IMR-90 (cell line): ENCODE measurements around the gene BAZ2B. TPM values are rescaled to one million over a fixed set of nuclear protein-coding genes. Genes with fewer than 3 reads are reported as not detected.

Experiments used
- ATAC-seq: fragments of 200-7000 bp; cut with Tn5 transposase; 2 replicates; pipeline ENCODE4 v1.9.1; 2020; ENCODE audit warnings: low read depth, mild to moderate bottlenecking, moderate library complexity
- BruUV-seq: library from RNA; stranded (reverse); fragments of 400-500 nt; replicated peaks from 2 replicates; lab custom pipeline; 2021; lab: Mats Ljungman, UMichigan
- CTCF ChIA-PET: fragments of 300-600 bp; formaldehyde crosslinking; extraction: SDS; loops from one replicate; lab custom pipeline; 2021; ENCODE audit warnings: antibody characterized with exemption; lab: Yijun Ruan, JAX
- POLR2A ChIA-PET: fragments of 300-600 bp; sonication (Branson Sonifier 250); formaldehyde crosslinking; loops from one replicate; lab custom pipeline; 2022; ENCODE audit warnings: antibody characterized with exemption; ENCODE audit not compliant: unreplicated experiment; lab: Charles Lee
- DNase-seq: peaks from one replicate; pipeline ENCODE4 v3.0.0; 2013
- H2AFZ ChIP-seq: replicated peaks from 2 replicates; pipeline ENCODE3; 2013; ENCODE audit warnings: low read length, mild to moderate bottlenecking; ENCODE audit not compliant: poor library complexity
- H2AK5ac ChIP-seq: 2 replicates; pipeline ENCODE4 v1.6.1; 2013; ENCODE audit warnings: low read depth, low read length, inconsistent platforms
- H2AK9ac ChIP-seq: replicated peaks from 2 replicates; pipeline ENCODE3; 2013; ENCODE audit warnings: mild to moderate bottlenecking, low read depth, low read length, moderate library complexity; ENCODE audit not compliant: poor library complexity
- H2BK120ac ChIP-seq: 2 replicates; pipeline ENCODE4 v1.6.1; 2013; ENCODE audit warnings: low read depth, low read length, inconsistent platforms
- H2BK15ac ChIP-seq: 3 replicates; pipeline ENCODE4 v1.6.1; 2013; ENCODE audit warnings: low read depth, low read length, inconsistent platforms
- H2BK20ac ChIP-seq: 2 replicates; pipeline ENCODE4 v1.6.1; 2013; ENCODE audit warnings: low read depth, mild to moderate bottlenecking, inconsistent platforms, low read length, moderate library complexity
- H2BK5ac ChIP-seq: 2 replicates; pipeline ENCODE4 v1.6.1; 2013; ENCODE audit warnings: mild to moderate bottlenecking, low read depth, low read length, inconsistent platforms; ENCODE audit not compliant: poor library complexity, severe bottlenecking
- H3K14ac ChIP-seq: replicated peaks from 2 replicates; pipeline ENCODE4 v1.6.1; 2013; ENCODE audit warnings: low read depth, low read length, inconsistent platforms
- H3K18ac ChIP-seq: 2 replicates; pipeline ENCODE4 v1.6.1; 2013; ENCODE audit warnings: low read depth, low read length, control low read depth
- H3K23ac ChIP-seq: 2 replicates; pipeline ENCODE4 v1.6.1; 2013; ENCODE audit warnings: low read depth, low read length, inconsistent platforms
- H3K27ac ChIP-seq: 2 replicates; pipeline ENCODE4 v1.5.1; 2013; ENCODE audit warnings: mild to moderate bottlenecking, control low read depth, low read length; ENCODE audit not compliant: insufficient read depth
- H3K27me3 ChIP-seq: 2 replicates; pipeline ENCODE4 v1.6.1; 2013; ENCODE audit warnings: low read length; ENCODE audit not compliant: control insufficient read depth, insufficient read depth
- H3K36me3 ChIP-seq: 2 replicates; pipeline ENCODE4 v1.6.1; 2013; ENCODE audit warnings: low read length, mixed read lengths; ENCODE audit not compliant: control insufficient read depth, insufficient read depth
- H3K4ac ChIP-seq: 2 replicates; pipeline ENCODE4 v1.6.1; 2013; ENCODE audit warnings: low read depth, low read length, inconsistent platforms
- H3K4me1 ChIP-seq: 2 replicates; pipeline ENCODE4 v1.6.1; 2013; ENCODE audit warnings: low read length, mixed read lengths; ENCODE audit not compliant: control insufficient read depth, insufficient read depth
- H3K4me2 ChIP-seq: 2 replicates; pipeline ENCODE4 v1.6.1; 2013; ENCODE audit warnings: low read depth, mild to moderate bottlenecking, control low read depth, low read length, moderate library complexity
- H3K4me3 ChIP-seq: 2 replicates; pipeline ENCODE4 v1.5.1; 2013; ENCODE audit warnings: low read depth, mild to moderate bottlenecking, control low read depth, low read length, moderate library complexity; ENCODE audit not compliant: insufficient read depth
- H3K56ac ChIP-seq: 2 replicates; pipeline ENCODE4 v1.6.1; 2013; ENCODE audit warnings: low read length, inconsistent platforms; ENCODE audit not compliant: insufficient read depth; ENCODE audit errors: extremely low read depth
- H3K79me1 ChIP-seq, 2 experiments: 2 replicates each; pipeline ENCODE4 v1.6.1; 2013; ENCODE audit warnings: low read length in 2 of 2, inconsistent platforms in 1 of 2, low read depth in 1 of 2
- H3K9ac ChIP-seq: 2 replicates; pipeline ENCODE4 v1.6.1; 2013; ENCODE audit warnings: low read depth, low read length, control low read depth
- H3K9me1 ChIP-seq: 2 replicates; pipeline ENCODE4 v1.6.1; 2013; ENCODE audit warnings: low read length, inconsistent platforms; ENCODE audit not compliant: insufficient read depth
- H3K9me3 ChIP-seq: 2 replicates; pipeline ENCODE4 v1.6.1; 2013; ENCODE audit warnings: low read length; ENCODE audit not compliant: control insufficient read depth, insufficient read depth
- H4K20me1 ChIP-seq: 2 replicates; pipeline ENCODE4 v1.6.1; 2013; ENCODE audit warnings: low read length, inconsistent platforms; ENCODE audit not compliant: insufficient read depth
- H4K5ac ChIP-seq: 2 replicates; pipeline ENCODE4 v1.6.1; 2013; ENCODE audit warnings: mild to moderate bottlenecking, low read depth, low read length, control low read depth
- H4K8ac ChIP-seq, 2 experiments: 2 replicates each; pipeline ENCODE4 v1.6.1; 2013; ENCODE audit warnings: low read depth in 2 of 2, low read length in 2 of 2, control low read depth in 1 of 2, inconsistent platforms in 1 of 2
- H4K91ac ChIP-seq: 2 replicates; pipeline ENCODE4 v1.6.1; 2013; ENCODE audit warnings: low read depth, low read length, inconsistent platforms; ENCODE audit not compliant: insufficient read depth
- BHLHE40 ChIP-seq: fragments of 150-350 bp; IDR thresholded peaks from 2 replicates; pipeline ENCODE4 v1.6.1; 2016; ENCODE audit warnings: mild to moderate bottlenecking, low read depth, low read length
- CEBPB ChIP-seq: IDR thresholded peaks from 2 replicates; pipeline ENCODE4 v1.6.1; 2012; ENCODE audit warnings: low read depth, low read length, improper control_type of control experiment
- CHD1 ChIP-seq: IDR thresholded peaks from 2 replicates; pipeline ENCODE4 v1.6.1; 2012; ENCODE audit warnings: low read depth, low read length, improper control_type of control experiment
- CTCF ChIP-seq: conservative IDR thresholded peaks from 2 replicates; pipeline ENCODE4 v1.5.1; 2012; ENCODE audit warnings: mild to moderate bottlenecking, low read depth, low read length, improper control_type of control experiment
- ELK1 ChIP-seq: fragments of 150-350 bp; IDR thresholded peaks from 2 replicates; pipeline ENCODE4 v1.6.1; 2016; ENCODE audit warnings: low read depth, mild to moderate bottlenecking, low read length, moderate library complexity, borderline replicate concordance
- FOS ChIP-seq: fragments of 150-350 bp; IDR thresholded peaks from 2 replicates; pipeline ENCODE4 v1.6.1; 2016; ENCODE audit warnings: low read depth, low read length
- MAFK ChIP-seq: IDR thresholded peaks from 2 replicates; pipeline ENCODE4 v1.6.1; 2012; ENCODE audit warnings: low read depth, low read length, improper control_type of control experiment
- MAZ ChIP-seq: IDR thresholded peaks from 2 replicates; pipeline ENCODE4 v1.6.1; 2012; ENCODE audit warnings: low read depth, mild to moderate bottlenecking, low read length, improper control_type of control experiment, moderate library complexity, borderline replicate concordance
- MXI1 ChIP-seq: IDR thresholded peaks from 2 replicates; pipeline ENCODE4 v1.6.1; 2012; ENCODE audit warnings: low read depth, mild to moderate bottlenecking, low read length, moderate library complexity, borderline replicate concordance
- NFE2L2 ChIP-seq: fragments of 150-350 bp; IDR thresholded peaks from 2 replicates; pipeline ENCODE4 v1.6.1; 2016; ENCODE audit warnings: low read depth, mild to moderate bottlenecking, low read length
- POLR2A ChIP-seq: IDR thresholded peaks from 2 replicates; pipeline ENCODE4 v1.6.1; 2012; ENCODE audit warnings: mild to moderate bottlenecking, low read depth, low read length
- RAD21 ChIP-seq: IDR thresholded peaks from 2 replicates; pipeline ENCODE4 v1.6.1; 2012; ENCODE audit warnings: low read length, improper control_type of control experiment
- RCOR1 ChIP-seq: IDR thresholded peaks from 2 replicates; pipeline ENCODE4 v1.6.1; 2012; ENCODE audit warnings: mild to moderate bottlenecking, low read length, improper control_type of control experiment; ENCODE audit not compliant: insufficient replicate concordance
- RFX5 ChIP-seq: IDR thresholded peaks from 2 replicates; pipeline ENCODE4 v1.8.0; 2012; ENCODE audit warnings: low read depth, mild to moderate bottlenecking, low read length, moderate library complexity
- SMC3 ChIP-seq: fragments of 150-350 bp; IDR thresholded peaks from 2 replicates; pipeline ENCODE4 v1.6.1; 2016; ENCODE audit warnings: low read depth, mild to moderate bottlenecking, antibody characterized with exemption, low read length, moderate library complexity
- USF2 ChIP-seq: fragments of 150-350 bp; IDR thresholded peaks from 2 replicates; pipeline ENCODE4 v1.6.1; 2017; ENCODE audit warnings: mild to moderate bottlenecking, antibody characterized with exemption, low read length, low read depth
- WGBS, 2 experiments: methylation state at CpG; one replicate each; pipeline versions ENCODE4 v1.1.5 to v1.1.7; 2013; ENCODE audit warnings: missing lambda C conversion rate in 2 of 2; ENCODE audit not compliant: insufficient read length in 1 of 2; ENCODE audit errors: extremely low coverage in 2 of 2; 5-methylcytosine and 5-hydroxymethylcytosine counted together
- dilution Hi-C: fragments of 300-500 bp; cut with HindIII; formaldehyde crosslinking; loops from one replicate; pipeline ENCODE4 v1.14.3; 2018; ENCODE audit warnings: low sequenced_read_pairs; ENCODE audit not compliant: unreplicated experiment
- in situ Hi-C: fragments of 300-500 bp; cut with MboI; formaldehyde crosslinking; loops from 3 replicates; pipeline ENCODE4 v1.14.3; 2019; ENCODE audit warnings: low sequenced_read_pairs, inconsistent platforms, mixed read lengths
- intact Hi-C: fragments of 100-400 bp; cut with micrococcal nuclease; formaldehyde crosslinking; loops from 2 replicates; pipeline ENCODE4 v1.10.0; 2022
- polyA plus RNA-seq, 3 experiments: library from polyadenylated mRNA; depleted of rRNA; stranded (reverse); fragments of >200 nt; gene quantifications; 2 replicates each; pipeline ENCODE4 v1.2.3, GENCODE V29; 2012; ENCODE audit warnings: low replicate concordance in 1 of 3
- total RNA-seq: library from RNA; depleted of rRNA; stranded (reverse); fragments of >200 nt; gene quantifications from 2 replicates; pipeline ENCODE4 v1.2.3, GENCODE V29; 2012

The BAZ2B gene
- total and polyA plus RNA-seq, 2 of the 4 experiments (the other 2 are of a cell fraction) = 8.9 to 42.1 TPM

GRCh38 chr2:159272156-159272555, 344.2 kb downstream of the BAZ2B start:
- Histone ChIP-seq H3K18ac (no peak overlapping the region), H2BK5ac (no peak overlapping the region), H4K5ac (no peak overlapping the region), H3K56ac (no peak overlapping the region), H4K91ac (no peak overlapping the region), H3K27me3 (no peaks in the 10 kb centered on the region), H3K23ac (no peak overlapping the region), H2AK5ac (no peak overlapping the region), H3K4me3 (no peak overlapping the region), H4K20me1 (no peaks in the 10 kb centered on the region), H3K79me1 (no peaks in the 10 kb centered on the region), H2BK20ac (no peak overlapping the region), H4K8ac (no peak overlapping the region), H2AFZ (no peak overlapping the region), H2BK120ac (no peak overlapping the region), H3K4me1 (peaks cover 4% of the 10 kb centered on the region; the same call in 1 of the 2 replicates), H3K14ac (no peak overlapping the region; the same call in 1 of the 2 replicates), H3K9ac (no peak overlapping the region), H3K4me2 (no peak overlapping the region), H2AK9ac (no peak overlapping the region), H2BK15ac (no peak overlapping the region), H3K9me1 (peaks cover 5% of the 10 kb centered on the region; the same call in 1 of the 2 replicates), H3K36me3 (peaks cover 6% of the 10 kb centered on the region), H3K27ac (no peak overlapping the region), H3K9me3 (no peaks in the 10 kb centered on the region), H3K4ac (no peak overlapping the region)
- POLR2A ChIA-PET = no interaction called here
- in situ Hi-C loops = no loop called here
- intact Hi-C loops = no loop called here
- DNase-seq = no peak
- TF ChIP-seq CHD1 (no peak), MXI1 (no peak), USF2 (no peak), SMC3 (no peak), RCOR1 (no peak), CTCF (no peak), FOS (no peak), BHLHE40 (no peak), MAZ (no peak), RFX5 (no peak), MAFK (no peak), CEBPB (no peak), ELK1 (no peak), RAD21 (no peak), POLR2A (no peak), NFE2L2 (no peak)
- ATAC-seq = no peak
- no TSS peak for BruUV-seq
- CTCF ChIA-PET = no interaction called here
- WGBS, 2 experiments = no CpG with 5 or more reads among the region's 5 CpGs
- dilution Hi-C loops = no loop called here
